HG03064 (cell line): ENCODE measurements around the gene FLNB.

Experiments
- ATAC-seq: cut with Tn5 transposase; IDR thresholded peaks from one replicate; pipeline ENCODE4 v1.9.1; 2021; ENCODE audit warnings: low read depth; ENCODE audit not compliant: unreplicated experiment

The FLNB gene

GRCh38 chr3:58026598-58026997 lies 18.4 kb downstream of the FLNB start:
- no peak for ATAC-seq

GRCh38 chr3:58027704-58028317 lies 19.6 kb downstream of the FLNB start:
- no peak for ATAC-seq

GRCh38 chr3:58028902-58029301 lies 20.7 kb downstream of the FLNB start:
- ATAC-seq: no peak

- ATAC-seq: no peak
Measured at GRCh38 chr3:58029842-58030584, 21.8 kb downstream of the FLNB start.

- ATAC-seq: no peak
Measured at GRCh38 chr3:58032186-58032585, 24.0 kb downstream of the FLNB start.

- peak; percentile 97 for ATAC-seq
Measured at GRCh38 chr3:58034738-58035523, 26.7 kb downstream of the FLNB start.

- no peak for ATAC-seq
Measured at GRCh38 chr3:58035524-58036255, 27.5 kb downstream of the FLNB start.

- ATAC-seq: no peak
Measured at GRCh38 chr3:58036293-58037032, 28.2 kb downstream of the FLNB start.

- no peak for ATAC-seq
Measured at GRCh38 chr3:58037141-58037910, 29.1 kb downstream of the FLNB start.

- ATAC-seq: no peak
Measured at GRCh38 chr3:58038675-58039292, 30.6 kb downstream of the FLNB start.

GRCh38 chr3:58039601-58040000 lies 31.4 kb downstream of the FLNB start:
- no peak for ATAC-seq

GRCh38 chr3:58041182-58041825 lies 33.1 kb downstream of the FLNB start:
- peak; percentile 4 for ATAC-seq

GRCh38 chr3:58041826-58042324 lies 33.7 kb downstream of the FLNB start:
- peak; percentile 77 for ATAC-seq

- no peak for ATAC-seq
Measured at GRCh38 chr3:58042947-58043707, 34.9 kb downstream of the FLNB start.

GRCh38 chr3:58043933-58044332 lies 35.7 kb downstream of the FLNB start:
- no peak for ATAC-seq

- no peak for ATAC-seq
Measured at GRCh38 chr3:58044691-58045483, 36.7 kb downstream of the FLNB start.

GRCh38 chr3:58047826-58048225 lies 39.6 kb downstream of the FLNB start:
- no peak for ATAC-seq
